Left hindlimb (tissue), 1 donor: ENCODE data around the gene LRRC75A.
"Not testable (repeated sequence)": the region's sequence is repeated elsewhere in the genome, so short reads cannot be mapped to it uniquely, and the experiment has no call there.

Experiments used
- DNase-seq: peaks from one replicate; pipeline ENCODE4 v3.0.0-alpha.2; 2018

Gene LRRC75A

GRCh38 chr17:16448490-16448889, 43.5 kb downstream of the LRRC75A start:
- DNase-seq = no peak

- no peak for DNase-seq
Observed at GRCh38 chr17:16447676-16448075, 44.3 kb downstream of the LRRC75A start.

- DNase-seq = no peak
Observed at GRCh38 chr17:16446338-16446983, 45.5 kb downstream of the LRRC75A start.

- no peak for DNase-seq
Observed at GRCh38 chr17:16444258-16444886, 47.6 kb downstream of the LRRC75A start.

GRCh38 chr17:16443511-16444257, 48.3 kb downstream of the LRRC75A start:
- no peak for DNase-seq

- DNase-seq = no peak
Observed at GRCh38 chr17:16442594-16443510, 49.1 kb downstream of the LRRC75A start.

GRCh38 chr17:16442141-16442540, 49.9 kb downstream of the LRRC75A start:
- DNase-seq = no peak

- no peak for DNase-seq
Observed at GRCh38 chr17:16440901-16441629, 50.9 kb downstream of the LRRC75A start.

- not testable (repeated sequence) for DNase-seq
Observed at GRCh38 chr17:16440354-16440753, 51.6 kb downstream of the LRRC75A start.

- DNase-seq = no peak
Observed at GRCh38 chr17:16439811-16440351, 52.1 kb downstream of the LRRC75A start.

GRCh38 chr17:16439303-16439791, 52.6 kb downstream of the LRRC75A start:
- DNase-seq = no peak

GRCh38 chr17:16438557-16439302, 53.3 kb downstream of the LRRC75A start:
- DNase-seq = peak; percentile 99

GRCh38 chr17:16438173-16438556, 53.8 kb downstream of the LRRC75A start:
- DNase-seq = no peak

- no peak for DNase-seq
Observed at GRCh38 chr17:16437083-16437482, 54.9 kb downstream of the LRRC75A start.

- no peak for DNase-seq
Observed at GRCh38 chr17:16435925-16436886, 55.8 kb downstream of the LRRC75A start.

GRCh38 chr17:16434662-16435061, 57.3 kb downstream of the LRRC75A start:
- DNase-seq = no peak

- DNase-seq = no peak
Observed at GRCh38 chr17:16433514-16433913, 58.5 kb downstream of the LRRC75A start.

GRCh38 chr17:16432017-16432416, 60.0 kb downstream of the LRRC75A start:
- DNase-seq = peak; percentile 20

GRCh38 chr17:16430650-16431049, 61.3 kb downstream of the LRRC75A start:
- DNase-seq = no peak

GRCh38 chr17:16429083-16429482, 62.9 kb downstream of the LRRC75A start:
- DNase-seq = no peak
